H1 (cell line): ENCODE measurements around the gene OR6K6. TPM values are rescaled to one million over a fixed set of nuclear protein-coding genes. Genes with fewer than 3 reads are reported as not detected.

Experiments used
- CTCF ChIA-PET: fragments of 300-600 bp; sonication (Branson Sonifier 250); formaldehyde crosslinking; loops from one replicate; lab custom pipeline; 2021; ENCODE audit not compliant: partially characterized antibody; lab: Charles Lee
- POLR2A ChIA-PET: fragments of 300-600 bp; sonication (Branson Sonifier 250); formaldehyde crosslinking; loops from one replicate; lab custom pipeline; 2021; ENCODE audit warnings: inconsistent platforms; ENCODE audit not compliant: partially characterized antibody; lab: Charles Lee
- DNase-seq, 2 experiments: peaks; one replicate each; pipeline versions ENCODE4 v3.0.0 to v3.0.0-alpha.2; 2010 to 2022; ENCODE audit warnings: low spot score in 2 of 2, low read depth in 1 of 2, mixed read lengths in 1 of 2
- FAIRE-seq: peaks from 2 replicates; lab custom pipeline; 2011; peaks lifted over from hg19 to GRCh38; lab: Jason Lieb, UNC
- H2AFZ ChIP-seq: 2 replicates; pipeline ENCODE4 v1.8.1; 2012; ENCODE audit warnings: low read length, inconsistent platforms
- H2AK5ac ChIP-seq: 2 replicates; pipeline ENCODE4 v1.6.1; 2013; ENCODE audit warnings: low read depth, low read length
- H2BK120ac ChIP-seq: replicated peaks from 2 replicates; pipeline ENCODE3; 2013; ENCODE audit warnings: low read depth, low read length, inconsistent platforms
- H2BK12ac ChIP-seq: 2 replicates; pipeline ENCODE4 v1.6.1; 2013; ENCODE audit warnings: low read depth, low read length
- H2BK15ac ChIP-seq: 2 replicates; pipeline ENCODE4 v1.6.1; 2013; ENCODE audit warnings: low read length
- H2BK20ac ChIP-seq: 2 replicates; pipeline ENCODE4 v1.6.1; 2013; ENCODE audit warnings: low read length
- H2BK5ac ChIP-seq: 2 replicates; pipeline ENCODE4 v1.6.1; 2013; ENCODE audit warnings: low read depth, low read length
- H3K14ac ChIP-seq: 2 replicates; pipeline ENCODE4 v1.6.1; 2013; ENCODE audit warnings: inconsistent platforms; ENCODE audit not compliant: insufficient read length
- H3K18ac ChIP-seq: 2 replicates; pipeline ENCODE4 v1.6.1; 2013; ENCODE audit warnings: low read length; ENCODE audit errors: extremely low read depth
- H3K23ac ChIP-seq: 2 replicates; pipeline ENCODE4 v1.6.1; 2013; ENCODE audit warnings: inconsistent platforms; ENCODE audit not compliant: insufficient read length
- H3K23me2 ChIP-seq: 2 replicates; pipeline ENCODE4 v1.6.1; 2013; ENCODE audit warnings: low read depth, low read length
- H3K27ac ChIP-seq: 2 replicates; pipeline ENCODE4 v1.6.1; 2011; ENCODE audit warnings: low read depth, low read length, inconsistent platforms
- H3K27me3 ChIP-seq, 4 experiments: replicated peaks in 1 of 4; 1 replicate in 1 of 4; 2 replicates in 3 of 4; pipeline versions ENCODE4 v1.6.1 to v1.8.1; 2011 to 2013; ENCODE audit warnings: low read length in 3 of 4, mild to moderate bottlenecking in 3 of 4, inconsistent platforms in 2 of 4, mixed read lengths in 2 of 4, moderate library complexity in 1 of 4; ENCODE audit not compliant: control insufficient read depth in 3 of 4, insufficient read depth in 3 of 4; ENCODE audit errors: extremely low read depth in 1 of 4
- H3K36me3 ChIP-seq, 4 experiments: 2 replicates each; pipeline versions ENCODE4 v1.6.1 to v1.8.1; 2011 to 2013; ENCODE audit warnings: mild to moderate bottlenecking in 4 of 4, low read length in 3 of 4, moderate library complexity in 2 of 4, control low read depth in 1 of 4, inconsistent platforms in 1 of 4; ENCODE audit not compliant: insufficient read depth in 4 of 4, control insufficient read depth in 2 of 4
- H3K4ac ChIP-seq: replicated peaks from 2 replicates; pipeline ENCODE3; 2013; ENCODE audit warnings: low read length, low read depth, mixed read lengths, inconsistent platforms; ENCODE audit not compliant: insufficient read length
- H3K4me1 ChIP-seq, 4 experiments: replicated peaks in 1 of 4; 1 replicate in 1 of 4; 2 replicates in 3 of 4; pipeline versions ENCODE4 v1.6.1 to v1.8.1; 2011 to 2013; ENCODE audit warnings: low read length in 3 of 4, inconsistent platforms in 2 of 4, mixed read lengths in 1 of 4; ENCODE audit not compliant: insufficient read depth in 4 of 4, control insufficient read depth in 3 of 4
- H3K4me2 ChIP-seq, 2 experiments: 2 replicates each; pipeline versions ENCODE4 v1.6.1 to v1.8.1; 2011 to 2013; ENCODE audit warnings: low read depth in 2 of 2, low read length in 2 of 2, control low read depth in 1 of 2, inconsistent platforms in 1 of 2, mild to moderate bottlenecking in 1 of 2; ENCODE audit not compliant: insufficient read depth in 1 of 2
- H3K4me3 ChIP-seq, 4 experiments: fragments of 200-600, 300-600 bp in 1 of 4; sonication (generic), shearing (Covaris generic), sonication (Bioruptor Twin) in 1 of 4; 2 replicates each; pipeline versions ENCODE4 v1.5.1 to v1.8.1; 2011 to 2016; ENCODE audit warnings: low read length in 4 of 4, low read depth in 3 of 4, control low read depth in 2 of 4, inconsistent platforms in 2 of 4, mild to moderate bottlenecking in 2 of 4, mixed read lengths in 1 of 4, moderate library complexity in 1 of 4; ENCODE audit not compliant: insufficient read depth in 2 of 4; ENCODE audit errors: extremely low read depth in 1 of 4
- H3K56ac ChIP-seq: replicated peaks from 2 replicates; pipeline ENCODE3; 2013; ENCODE audit warnings: low read depth, mild to moderate bottlenecking, mixed read lengths, low read length, inconsistent platforms; ENCODE audit not compliant: insufficient read length
- H3K79me1 ChIP-seq: 2 replicates; pipeline ENCODE4 v1.6.1; 2013; ENCODE audit warnings: low read depth, low read length, control low read depth
- H3K79me2 ChIP-seq, 2 experiments: 2 replicates each; pipeline versions ENCODE4 v1.6.1 to v1.8.1; 2012 to 2013; ENCODE audit warnings: low read length in 2 of 2, mild to moderate bottlenecking in 2 of 2, inconsistent platforms in 1 of 2; ENCODE audit not compliant: insufficient read depth in 2 of 2, control insufficient read depth in 1 of 2
- H3K9ac ChIP-seq, 4 experiments: replicated peaks in 1 of 4; 1 replicate in 1 of 4; 2 replicates in 3 of 4; pipeline versions ENCODE4 v1.6.1 to v1.8.1; 2011 to 2013; ENCODE audit warnings: low read depth in 3 of 4, low read length in 3 of 4, control low read depth in 2 of 4, mild to moderate bottlenecking in 2 of 4, moderate library complexity in 2 of 4, inconsistent platforms in 1 of 4; ENCODE audit errors: extremely low read depth in 1 of 4
- H3K9me3 ChIP-seq, 2 experiments: 2 replicates each; pipeline versions ENCODE4 v1.6.1 to v1.8.1; 2012 to 2013; ENCODE audit warnings: mild to moderate bottlenecking in 2 of 2, moderate library complexity in 2 of 2, control low read depth in 1 of 2, inconsistent platforms in 1 of 2, low read depth in 1 of 2, low read length in 1 of 2, mixed read lengths in 1 of 2; ENCODE audit not compliant: insufficient read depth in 2 of 2
- H4K20me1 ChIP-seq, 2 experiments: replicated peaks in 1 of 2; 2 replicates each; pipeline versions ENCODE3 to v1.8.1; 2011 to 2013; ENCODE audit warnings: inconsistent platforms in 2 of 2, low read length in 2 of 2, mild to moderate bottlenecking in 1 of 2; ENCODE audit not compliant: insufficient read depth in 2 of 2, control insufficient read depth in 1 of 2
- H4K5ac ChIP-seq: 2 replicates; pipeline ENCODE4 v1.6.1; 2013; ENCODE audit warnings: low read length, low read depth, mixed read lengths, inconsistent platforms; ENCODE audit not compliant: insufficient read length
- H4K8ac ChIP-seq: 2 replicates; pipeline ENCODE4 v1.8.0; 2013; ENCODE audit warnings: mild to moderate bottlenecking, moderate library complexity, low read length, inconsistent platforms; ENCODE audit not compliant: insufficient read depth; ENCODE audit errors: extremely low read depth
- H4K91ac ChIP-seq: replicated peaks from 2 replicates; pipeline ENCODE3; 2013; ENCODE audit warnings: low read length, mixed read lengths, inconsistent platforms; ENCODE audit not compliant: insufficient read length
- BCL11A ChIP-seq, 2 experiments: IDR thresholded peaks; one replicate each; pipeline ENCODE4 v1.6.1; 2011; ENCODE audit warnings: low read depth in 2 of 2, low read length in 2 of 2, mild to moderate bottlenecking in 2 of 2
- BRCA1 ChIP-seq: IDR thresholded peaks from 2 replicates; pipeline ENCODE4 v1.6.1; 2012; ENCODE audit warnings: low read depth, low read length, improper control_type of control experiment
- CHD2 ChIP-seq: IDR thresholded peaks from 2 replicates; pipeline ENCODE4 v1.6.1; 2012; ENCODE audit warnings: low read length, improper control_type of control experiment
- CREB1 ChIP-seq: IDR thresholded peaks from 2 replicates; pipeline ENCODE4 v1.6.1; 2012; ENCODE audit warnings: inconsistent platforms
- EP300 ChIP-seq, 2 experiments: IDR thresholded peaks; 1 replicate in 1 of 2; 2 replicates in 1 of 2; pipeline ENCODE4 v1.6.1; 2011 to 2012; ENCODE audit warnings: low read depth in 2 of 2, low read length in 2 of 2, mild to moderate bottlenecking in 2 of 2, borderline replicate concordance in 1 of 2, inconsistent platforms in 1 of 2, moderate library complexity in 1 of 2
- GTF2F1 ChIP-seq: IDR thresholded peaks from 2 replicates; pipeline ENCODE4 v1.6.1; 2012; ENCODE audit warnings: low read depth, low read length, improper control_type of control experiment, borderline replicate concordance
- JUN ChIP-seq: IDR thresholded peaks from 2 replicates; pipeline ENCODE4 v1.6.1; 2011; ENCODE audit warnings: low read depth, mild to moderate bottlenecking, improper control_type of control experiment, low read length
- KDM1A ChIP-seq: fragments of 200-600, 300-600 bp; sonication (generic); IDR thresholded peaks from 2 replicates; pipeline ENCODE4 v1.7.1; 2016; ENCODE audit warnings: mild to moderate bottlenecking, low read length, borderline replicate concordance
- SIX5 ChIP-seq: IDR thresholded peaks from 2 replicates; pipeline ENCODE4 v1.6.1; 2011; ENCODE audit warnings: mild to moderate bottlenecking, low read depth, low read length
- TBP ChIP-seq: IDR thresholded peaks from 2 replicates; pipeline ENCODE4 v1.6.1; 2011; ENCODE audit warnings: low read depth, low read length, improper control_type of control experiment
- TEAD4 ChIP-seq: IDR thresholded peaks from 2 replicates; pipeline ENCODE4 v1.6.1; 2012; ENCODE audit warnings: low read depth, low read length, inconsistent platforms, mixed read lengths
- WGBS, 2 experiments: shearing (Covaris generic) in 1 of 2; methylation state at CpG; one replicate each; pipeline versions ENCODE4 v1.1.6 to v1.1.7; 2013 to 2015; ENCODE audit warnings: low lambda C conversion rate in 2 of 2, mixed read lengths in 2 of 2, inconsistent platforms in 1 of 2, low coverage in 1 of 2, missing lambda C conversion rate in 1 of 2; ENCODE audit not compliant: insufficient replicate concordance in 2 of 2, insufficient coverage in 1 of 2, insufficient read length in 1 of 2; ENCODE audit errors: extremely low coverage in 1 of 2, missing lambda C conversion rate in 1 of 2; 5-methylcytosine and 5-hydroxymethylcytosine counted together
- polyA plus RNA-seq, 7 experiments: library from polyadenylated mRNA; depleted of rRNA in 3 of 7; stranded (reverse) in 5 of 7; unstranded in 2 of 7; fragments of >200 nt in 5 of 7; fragments of 200-250 nt in 2 of 7; gene quantifications; 1 replicate in 5 of 7; 2 replicates in 1 of 7; 4 replicates in 1 of 7; pipeline versions ENCODE4 v1.2.1 to v1.2.3, GENCODE V29; 2011 to 2013; ENCODE audit warnings: missing spikeins in 2 of 7, mixed read lengths in 2 of 7
- total RNA-seq: library from RNA; stranded (reverse); fragmentation: NEBNext Ultra II Directional; extraction: Animal tissue kit (Norgen Biotek cat#: 25700); gene quantifications from 2 replicates; pipeline ENCODE4 v1.2.1, GENCODE V29; 2021
- TF ChIP-seq, protein P1 (sequence below): IDR thresholded peaks from 2 replicates; pipeline ENCODE4 v1.6.1; 2011; ENCODE audit warnings: low read depth, mild to moderate bottlenecking, low read length; ENCODE audit not compliant: insufficient read depth
- TF ChIP-seq, protein P2 (sequence below): IDR thresholded peaks from 2 replicates; pipeline ENCODE4 v1.6.1; 2012; ENCODE audit warnings: inconsistent platforms

Gene OR6K6
- total and polyA plus RNA-seq, 2 of the 8 experiments (the other 6 are each of a cell fraction or from before 2014, with no cell fraction given) = not detected

DNA sequence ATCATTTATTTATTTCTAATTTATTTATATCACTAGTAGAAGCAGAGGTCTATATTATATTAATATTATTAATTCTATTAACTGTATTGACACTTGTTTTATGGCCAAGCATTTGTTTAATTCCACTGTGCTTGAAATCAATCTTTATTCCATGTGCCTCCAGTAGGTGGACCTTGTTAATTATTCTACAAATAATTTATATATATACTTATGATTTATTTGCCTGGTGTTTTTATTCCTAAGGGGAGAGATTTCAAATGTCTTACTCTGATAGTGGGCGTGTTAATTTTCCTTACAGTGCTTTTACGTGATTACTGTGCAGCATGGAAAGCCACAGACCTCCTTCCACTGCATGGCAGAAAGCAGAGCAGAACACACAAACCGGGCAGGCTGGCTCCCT lies 44.0 kb downstream of the OR6K6 start:
- Histone ChIP-seq H3K79me1 (no peaks in the 10 kb centered on the region), H2BK15ac (no peak overlapping the region), H3K14ac (no peak overlapping the region), H2BK5ac (no peak overlapping the region), H4K20me1 (no peaks in the 10 kb centered on the region), H4K5ac (no peak overlapping the region), H2AK5ac (no peak overlapping the region), H2BK120ac (no peak overlapping the region), H2BK12ac (no peak overlapping the region), H3K27me3 (no peaks in the 10 kb centered on the region), H3K4me3 (no peak overlapping the region), H3K9me3 (no peaks in the 10 kb centered on the region), H3K27ac (no peak overlapping the region), H3K79me2 (no peaks in the 10 kb centered on the region), H3K4ac (no peak overlapping the region), H4K91ac (no peak overlapping the region), H3K23me2 (0 out of 2 replicates have a peak, but pooled peaks cover 2% of the 10 kb centered on the region), H3K4me2 (no peak overlapping the region), H2BK20ac (no peak overlapping the region), H3K56ac (no peak overlapping the region), H2AFZ (no peak overlapping the region), H3K18ac (no peak overlapping the region), H4K8ac (no peak overlapping the region), H3K23ac (no peak overlapping the region), H3K4me1 (no peaks in the 10 kb centered on the region), H3K9ac (no peak overlapping the region), H3K36me3 (no peaks in the 10 kb centered on the region)
- ChIA-PET POLR2A (no interaction called here), CTCF (no interaction called here)
- no peak for DNase-seq
- FAIRE-seq = no peak
- 72% methylated on average over 3 of the region's 3 CpGs; no CpG with 5 or more reads in 1 of the 2 experiments for WGBS, 2 experiments
- TF ChIP-seq TEAD4 = no peak
- TF ChIP-seq SIX5 = no peak
- TF ChIP-seq BRCA1 = no peak
- TF ChIP-seq, protein P1, sequence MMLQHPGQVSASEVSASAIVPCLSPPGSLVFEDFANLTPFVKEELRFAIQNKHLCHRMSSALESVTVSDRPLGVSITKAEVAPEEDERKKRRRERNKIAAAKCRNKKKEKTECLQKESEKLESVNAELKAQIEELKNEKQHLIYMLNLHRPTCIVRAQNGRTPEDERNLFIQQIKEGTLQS = no peak
- TF ChIP-seq, protein P2, sequence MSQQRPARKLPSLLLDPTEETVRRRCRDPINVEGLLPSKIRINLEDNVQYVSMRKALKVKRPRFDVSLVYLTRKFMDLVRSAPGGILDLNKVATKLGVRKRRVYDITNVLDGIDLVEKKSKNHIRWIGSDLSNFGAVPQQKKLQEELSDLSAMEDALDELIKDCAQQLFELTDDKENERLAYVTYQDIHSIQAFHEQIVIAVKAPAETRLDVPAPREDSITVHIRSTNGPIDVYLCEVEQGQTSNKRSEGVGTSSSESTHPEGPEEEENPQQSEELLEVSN = no peak
- TF ChIP-seq CHD2 = no peak
- TF ChIP-seq BCL11A (IDR thresholded peaks at IDR 0.05; ENCODE audit: low read depth in 2 of 2, low read length in 2 of 2) = no peak
- TF ChIP-seq EP300 (IDR thresholded peaks at IDR 0.05; ENCODE audit: borderline replicate concordance in 1 of 2, low read depth in 2 of 2, low read length in 2 of 2) = no peak
- TF ChIP-seq GTF2F1 = no peak
- TF ChIP-seq CREB1 = no peak
- no peak for TF ChIP-seq JUN
- TF ChIP-seq KDM1A = no peak
- no peak for TF ChIP-seq TBP
